Smooth muscle cell (in vitro differentiated cells): Measurements from ENCODE around the gene INPP5A. TPM values are rescaled to one million over a fixed set of nuclear protein-coding genes. Genes with fewer than 3 reads are reported as not detected.
A peak's percentile ranks its signal among the peaks of the same experiment; 100 is the strongest.

ENCODE experiments used
- DNase-seq: peaks from one replicate; lab custom pipeline; 2025; ENCODE audit not compliant: unreplicated experiment; lab: John Stamatoyannopoulos, UW
- H2AFZ ChIP-seq: fragments of 200-600 bp; sonication (generic); 2 replicates; pipeline ENCODE4 v1.6.0; 2016; ENCODE audit warnings: antibody characterized with exemption, low read depth, mild to moderate bottlenecking
- H3F3A ChIP-seq: fragments of 200-600 bp; sonication (generic); 2 replicates; pipeline ENCODE4 v1.6.0; 2017; ENCODE audit warnings: antibody characterized with exemption, low read depth
- H3K27ac ChIP-seq: fragments of 200-600 bp; sonication (generic); 2 replicates; pipeline ENCODE4 v1.5.1; 2016; ENCODE audit warnings: low read depth, mild to moderate bottlenecking
- H3K27me3 ChIP-seq: fragments of 200-600 bp; sonication (generic); 2 replicates; pipeline ENCODE4 v1.6.1; 2016; ENCODE audit warnings: low read depth, mild to moderate bottlenecking
- H3K36me3 ChIP-seq: fragments of 200-600 bp; sonication (generic); 2 replicates; pipeline ENCODE4 v1.5.1; 2016; ENCODE audit warnings: low read depth
- H3K4me1 ChIP-seq: fragments of 200-600 bp; sonication (generic); 2 replicates; pipeline ENCODE4 v1.5.1; 2016; ENCODE audit warnings: low read depth
- H3K4me2 ChIP-seq: fragments of 200-600 bp; sonication (generic); 2 replicates; pipeline ENCODE4 v1.6.0; 2016; ENCODE audit warnings: mild to moderate bottlenecking
- H3K4me3 ChIP-seq: fragments of 200-600 bp; sonication (generic); 2 replicates; pipeline ENCODE4 v1.5.1; 2016; ENCODE audit warnings: mild to moderate bottlenecking
- H3K79me2 ChIP-seq: fragments of 200-600 bp; sonication (generic); 2 replicates; pipeline ENCODE4 v1.6.0; 2016; ENCODE audit warnings: low read depth, mild to moderate bottlenecking
- H3K9ac ChIP-seq: fragments of 200-600 bp; sonication (generic); 2 replicates; pipeline ENCODE4 v1.6.0; 2016; ENCODE audit warnings: low read depth
- H3K9me3 ChIP-seq: fragments of 200-600 bp; sonication (generic); replicated peaks from 2 replicates; pipeline ENCODE4 v1.5.1; 2016; ENCODE audit warnings: low read depth
- H4K20me1 ChIP-seq: fragments of 200-600 bp; sonication (generic); 2 replicates; pipeline ENCODE4 v1.6.0; 2016; ENCODE audit warnings: low read depth
- WGBS: methylation state at CpG from one replicate; pipeline ENCODE4 v1.1.7; 2016; ENCODE audit warnings: low lambda C conversion rate; 5-methylcytosine and 5-hydroxymethylcytosine counted together
- polyA plus RNA-seq: library from polyadenylated mRNA; unstranded; fragments of >200 nt; fragmentation: Nextera tagmentation; extraction: Ambion mirVana; gene quantifications from 2 replicates; pipeline ENCODE4 v1.2.1, GENCODE V29; 2016
- total RNA-seq: library from RNA; depleted of rRNA; stranded (reverse); fragments of >200 nt; gene quantifications from 2 replicates; pipeline ENCODE4 v1.2.3, GENCODE V29; 2014
- TF ChIP-seq, protein P1 (sequence below): fragments of 200-600 bp; sonication (generic); IDR thresholded peaks from 2 replicates; pipeline ENCODE4 v1.5.1; 2017; ENCODE audit warnings: borderline replicate concordance, mild to moderate bottlenecking, antibody characterized with exemption; ENCODE audit not compliant: insufficient read depth, poor library complexity, severe bottlenecking

Gene INPP5A
- total and polyA plus RNA-seq, 2 experiments from 2014 or later: 48.0 to 55.9 TPM

DNA sequence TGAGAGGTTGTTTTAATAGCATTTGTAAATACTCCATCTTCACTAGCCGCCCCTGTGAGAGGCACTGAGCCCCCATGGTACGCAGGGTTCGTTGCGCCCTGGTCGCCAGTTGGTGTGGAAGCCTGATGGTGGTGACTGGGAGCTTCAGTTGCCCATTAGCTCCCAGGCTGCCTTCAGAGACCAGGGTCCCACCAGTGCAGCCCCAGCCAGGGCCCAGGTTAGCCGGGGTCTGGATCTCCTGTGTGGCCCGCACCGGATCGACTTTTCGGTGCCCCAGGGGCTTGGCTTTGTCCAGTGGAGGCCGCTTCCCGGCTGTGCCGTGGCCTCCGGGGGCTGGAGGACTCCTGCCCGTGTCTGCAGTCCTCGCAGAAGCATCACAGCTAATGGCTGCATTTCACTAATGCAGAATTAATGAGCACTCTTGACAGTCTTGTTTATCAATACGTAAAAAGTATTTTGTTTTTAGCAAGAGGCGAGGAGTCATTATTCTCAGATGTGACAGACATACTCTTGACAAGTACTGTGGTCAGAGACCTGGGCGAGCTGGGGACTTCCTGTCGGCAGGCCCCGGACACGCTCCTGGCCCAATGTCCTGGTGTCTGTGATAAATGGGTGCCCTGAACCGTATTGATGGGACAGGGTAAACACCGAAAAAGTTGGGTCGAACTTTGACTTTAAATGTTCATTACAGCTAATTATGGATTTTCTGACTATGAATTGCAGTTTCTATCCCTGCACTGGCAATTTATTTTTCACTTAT lies 148.5 kb downstream of the INPP5A start:
- Histone ChIP-seq H2AFZ (no peak overlapping the region), H3K27me3 (no peaks in the 10 kb centered on the region), H3K4me1 (peaks cover 9% of the 10 kb centered on the region), H4K20me1 (peaks cover 84% of the 10 kb centered on the region), H3K27ac (no peak overlapping the region), H3K4me3 (no peak overlapping the region), H3K9ac (no peak overlapping the region), H3K9me3 (no peaks in the 10 kb centered on the region), H3F3A (peaks cover 3% of the 10 kb centered on the region), H3K4me2 (peak overlapping the region; percentile 59), H3K36me3 (no peaks in the 10 kb centered on the region), H3K79me2 (no peaks in the 10 kb centered on the region)
- TF ChIP-seq, protein P1, sequence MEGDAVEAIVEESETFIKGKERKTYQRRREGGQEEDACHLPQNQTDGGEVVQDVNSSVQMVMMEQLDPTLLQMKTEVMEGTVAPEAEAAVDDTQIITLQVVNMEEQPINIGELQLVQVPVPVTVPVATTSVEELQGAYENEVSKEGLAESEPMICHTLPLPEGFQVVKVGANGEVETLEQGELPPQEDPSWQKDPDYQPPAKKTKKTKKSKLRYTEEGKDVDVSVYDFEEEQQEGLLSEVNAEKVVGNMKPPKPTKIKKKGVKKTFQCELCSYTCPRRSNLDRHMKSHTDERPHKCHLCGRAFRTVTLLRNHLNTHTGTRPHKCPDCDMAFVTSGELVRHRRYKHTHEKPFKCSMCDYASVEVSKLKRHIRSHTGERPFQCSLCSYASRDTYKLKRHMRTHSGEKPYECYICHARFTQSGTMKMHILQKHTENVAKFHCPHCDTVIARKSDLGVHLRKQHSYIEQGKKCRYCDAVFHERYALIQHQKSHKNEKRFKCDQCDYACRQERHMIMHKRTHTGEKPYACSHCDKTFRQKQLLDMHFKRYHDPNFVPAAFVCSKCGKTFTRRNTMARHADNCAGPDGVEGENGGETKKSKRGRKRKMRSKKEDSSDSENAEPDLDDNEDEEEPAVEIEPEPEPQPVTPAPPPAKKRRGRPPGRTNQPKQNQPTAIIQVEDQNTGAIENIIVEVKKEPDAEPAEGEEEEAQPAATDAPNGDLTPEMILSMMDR: no peak
- DNase-seq: no peak
- 97% methylated on average over 25 of the region's 25 CpGs for WGBS

DNA sequence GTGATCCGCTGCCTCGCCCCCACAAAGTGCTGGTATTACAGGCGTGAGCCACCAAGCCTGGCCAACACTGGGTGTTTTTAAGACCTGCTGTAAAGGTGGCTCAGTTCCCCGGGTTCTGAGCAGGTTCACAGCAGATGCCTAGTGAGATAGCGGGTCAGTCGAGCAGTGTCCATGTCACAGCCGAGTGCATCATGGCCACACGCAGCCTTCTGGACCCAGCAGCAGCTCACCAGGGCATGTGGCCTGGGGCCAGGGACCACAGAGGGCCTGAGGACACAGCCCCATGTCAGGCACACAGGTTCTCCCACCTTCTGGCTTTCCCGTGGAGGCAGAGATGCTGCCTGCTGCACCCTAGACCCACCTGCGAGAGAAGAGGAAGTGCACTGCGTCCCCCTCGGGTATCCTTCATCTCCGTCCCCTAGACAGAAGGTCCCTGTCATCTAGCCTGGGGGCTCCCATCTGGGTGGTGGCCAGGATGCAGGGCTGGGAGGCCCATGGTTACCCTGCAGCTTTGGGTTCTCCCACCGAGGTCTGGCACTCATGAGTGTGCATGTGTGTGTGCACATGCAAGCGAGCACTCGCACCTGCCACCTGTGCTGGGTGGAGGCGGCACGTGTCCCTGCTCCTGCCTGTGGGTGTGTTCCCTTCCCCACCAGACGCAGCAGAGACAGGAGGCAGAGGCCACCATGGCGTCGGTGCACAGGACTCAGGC lies 149.8 kb downstream of the INPP5A start:
- DNase-seq: no peak
- TF ChIP-seq, protein P1: no peak
- no peaks in the 10 kb centered on the region for H3K27me3 ChIP-seq

DNA sequence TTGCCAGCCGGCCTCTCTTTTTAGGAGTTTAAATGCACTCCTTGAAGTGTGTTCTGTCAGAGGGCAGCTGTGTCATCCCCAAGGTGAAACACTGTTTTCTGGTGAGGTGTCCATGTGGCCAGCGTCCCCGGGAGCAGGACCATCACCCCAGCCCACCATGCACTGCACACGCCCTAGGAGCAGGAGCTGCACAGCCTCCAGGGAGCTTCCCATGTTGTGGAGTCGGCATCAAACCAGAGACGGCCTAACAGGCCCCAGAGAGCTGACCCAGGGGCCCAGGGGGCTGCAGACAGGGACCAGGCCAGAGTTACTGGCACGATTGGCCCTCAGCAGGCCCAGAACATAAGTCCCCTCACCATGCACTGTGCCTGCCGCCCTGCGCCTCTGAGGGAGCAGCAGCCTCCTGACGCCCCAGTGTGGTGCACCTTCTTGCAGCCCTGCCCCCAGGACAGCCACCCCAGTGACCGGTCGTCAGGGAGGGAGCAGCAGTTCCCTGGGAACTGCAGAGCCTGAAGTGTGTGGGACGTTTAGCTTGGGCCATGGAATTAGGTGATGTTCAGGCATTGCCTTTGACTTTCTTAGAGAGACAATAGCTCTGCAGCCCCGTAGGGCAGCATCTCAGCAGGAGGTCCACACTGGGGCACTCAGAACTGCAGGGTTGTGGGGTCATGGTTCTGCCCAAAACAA lies 150.4 kb downstream of the INPP5A start:
- H2AFZ ChIP-seq: no peak overlapping the region
- no peak overlapping the region for H3K27ac ChIP-seq
- WGBS: 85% methylated on average over 14 of the region's 14 CpGs
- TF ChIP-seq, protein P1: no peak
- peaks cover 9% of the 10 kb centered on the region for H3K4me1 ChIP-seq
- peaks cover 70% of the 10 kb centered on the region for H4K20me1 ChIP-seq
- H3K4me2 ChIP-seq: no peak overlapping the region
- no peaks in the 10 kb centered on the region for H3K27me3 ChIP-seq
- H3F3A ChIP-seq: peaks cover 3% of the 10 kb centered on the region
- no peaks in the 10 kb centered on the region for H3K9me3 ChIP-seq
- no peak overlapping the region for H3K9ac ChIP-seq
- H3K79me2 ChIP-seq: no peaks in the 10 kb centered on the region
- H3K36me3 ChIP-seq: no peaks in the 10 kb centered on the region
- no peak overlapping the region for H3K4me3 ChIP-seq
- no peak for DNase-seq

More for the DNA sequence above, 149.8 kb downstream of the INPP5A start:
- H4K20me1 ChIP-seq: peaks cover 77% of the 10 kb centered on the region
- no peak overlapping the region for H2AFZ ChIP-seq
- no peak overlapping the region for H3K9ac ChIP-seq
- 97% methylated on average over 21 of the region's 21 CpGs for WGBS
- H3K4me3 ChIP-seq: no peak overlapping the region
- H3K79me2 ChIP-seq: no peaks in the 10 kb centered on the region
- no peak overlapping the region for H3K4me2 ChIP-seq
- H3K4me1 ChIP-seq: peaks cover 9% of the 10 kb centered on the region
- H3K9me3 ChIP-seq: no peaks in the 10 kb centered on the region
- H3F3A ChIP-seq: peaks cover 3% of the 10 kb centered on the region
- H3K36me3 ChIP-seq: no peaks in the 10 kb centered on the region
- H3K27ac ChIP-seq: no peak overlapping the region
